ENCODE results near the gene NMU.

Gene NMU

GRCh38 chr4:55549888-55550287 lies 86.2 kb downstream of the NMU start:
- TF ChIP-seq CTCF (IDR thresholded peaks at IDR 0.05; ENCODE audit: low read depth, low read length) = no peak
- Histone ChIP-seq H3K4me3 (ENCODE audit: low read depth, low read length) (no peak overlapping the region), H3K36me3 (no peaks in the 10 kb centered on the region), H3K9me3 (no peaks in the 10 kb centered on the region), H3K27me3 (no peaks in the 10 kb centered on the region), H3K4me1 (peaks cover 4% of the 10 kb centered on the region; the same call in 1 of the 2 replicates)
- DNase-seq = no peak

GRCh38 chr4:55547918-55548317 lies 88.2 kb downstream of the NMU start:
- H3K4me1 ChIP-seq = peaks cover 4% of the 10 kb centered on the region
- no peaks in the 10 kb centered on the region for H3K9me3 ChIP-seq
- TF ChIP-seq CTCF (IDR thresholded peaks at IDR 0.05; ENCODE audit: low read depth, low read length) = no peak
- no peaks in the 10 kb centered on the region for H3K36me3 ChIP-seq
- H3K27me3 ChIP-seq = no peaks in the 10 kb centered on the region
- DNase-seq = no peak
- peak overlapping the region; percentile 91 for H3K4me3 ChIP-seq (ENCODE audit: low read depth, low read length)

GRCh38 chr4:55547466-55547770 lies 88.7 kb downstream of the NMU start:
- no peaks in the 10 kb centered on the region for H3K36me3 ChIP-seq
- no peaks in the 10 kb centered on the region for H3K27me3 ChIP-seq
- peaks cover 4% of the 10 kb centered on the region for H3K4me1 ChIP-seq
- H3K4me3 ChIP-seq (ENCODE audit: low read depth, low read length) = peak overlapping the region; percentile 91
- DNase-seq = no peak
- H3K9me3 ChIP-seq = no peaks in the 10 kb centered on the region
- TF ChIP-seq CTCF (IDR thresholded peaks at IDR 0.05; ENCODE audit: low read depth, low read length) = no peak

- peak; percentile 45 for TF ChIP-seq CTCF (IDR thresholded peaks at IDR 0.05; ENCODE audit: low read depth, low read length)
- Histone ChIP-seq H3K4me1 (peaks cover 4% of the 10 kb centered on the region), H3K27me3 (no peaks in the 10 kb centered on the region), H3K36me3 (no peaks in the 10 kb centered on the region), H3K9me3 (no peaks in the 10 kb centered on the region), H3K4me3 (ENCODE audit: low read depth, low read length) (peak within 1 kb of the TSS; percentile 91)
- DNase-seq = peak; percentile 92
These were observed 89.2 kb downstream of the NMU start, which contains the start of gene CLOCK for GRCh38 chr4:55546756-55547465. CLOCK (minus strand) TSS chr4:55546909; CDS start chr4:55482785, 64,124 bp downstream.

GRCh38 chr4:55546506-55546755 lies 89.7 kb downstream of the NMU start:
- no peak for DNase-seq
- H3K4me3 ChIP-seq (ENCODE audit: low read depth, low read length) = peak overlapping the region; percentile 91
- no peaks in the 10 kb centered on the region for H3K27me3 ChIP-seq
- H3K9me3 ChIP-seq = no peaks in the 10 kb centered on the region
- no peak for TF ChIP-seq CTCF (IDR thresholded peaks at IDR 0.05; ENCODE audit: low read depth, low read length)
- no peaks in the 10 kb centered on the region for H3K36me3 ChIP-seq
- H3K4me1 ChIP-seq = peaks cover 4% of the 10 kb centered on the region

GRCh38 chr4:55545641-55546505 lies 90.2 kb downstream of the NMU start:
- TF ChIP-seq CTCF (IDR thresholded peaks at IDR 0.05; ENCODE audit: low read depth, low read length) = no peak
- Histone ChIP-seq H3K36me3 (no peaks in the 10 kb centered on the region), H3K27me3 (no peaks in the 10 kb centered on the region), H3K4me1 (peaks cover 4% of the 10 kb centered on the region), H3K4me3 (ENCODE audit: low read depth, low read length) (peak overlapping the region; percentile 91), H3K9me3 (no peaks in the 10 kb centered on the region)
- peak; percentile 80 for DNase-seq
